Measurements from ENCODE around the gene SYNE1.

DNA sequence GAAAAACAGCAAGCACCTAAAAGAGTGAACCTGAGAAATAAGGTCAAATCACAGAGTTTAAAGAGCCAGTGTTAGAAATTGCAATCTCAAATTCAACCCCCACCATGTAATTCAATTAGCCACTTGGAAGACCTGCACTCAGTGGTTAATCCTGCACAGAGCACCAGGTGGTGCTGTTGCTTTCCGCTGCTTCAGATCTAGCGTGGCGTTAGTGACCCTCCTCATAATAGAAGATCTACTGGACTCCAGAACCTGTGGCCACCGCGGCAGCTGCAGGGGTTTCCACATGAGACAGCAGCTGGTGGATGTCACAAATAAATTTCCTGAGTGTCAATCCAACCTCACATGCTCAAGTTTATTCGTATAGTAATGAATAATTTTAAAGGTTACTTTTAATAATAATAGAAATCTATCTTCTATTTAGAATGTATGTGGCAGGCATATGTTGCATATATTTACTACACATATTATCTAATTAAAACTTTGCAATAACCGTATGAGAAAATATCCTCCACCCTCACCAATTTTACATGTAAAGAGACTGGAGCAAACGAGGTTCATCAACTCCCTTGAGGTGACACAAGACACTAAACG is 84.4 kb downstream of the SYNE1 start:
- TF ChIP-seq, protein P1, sequence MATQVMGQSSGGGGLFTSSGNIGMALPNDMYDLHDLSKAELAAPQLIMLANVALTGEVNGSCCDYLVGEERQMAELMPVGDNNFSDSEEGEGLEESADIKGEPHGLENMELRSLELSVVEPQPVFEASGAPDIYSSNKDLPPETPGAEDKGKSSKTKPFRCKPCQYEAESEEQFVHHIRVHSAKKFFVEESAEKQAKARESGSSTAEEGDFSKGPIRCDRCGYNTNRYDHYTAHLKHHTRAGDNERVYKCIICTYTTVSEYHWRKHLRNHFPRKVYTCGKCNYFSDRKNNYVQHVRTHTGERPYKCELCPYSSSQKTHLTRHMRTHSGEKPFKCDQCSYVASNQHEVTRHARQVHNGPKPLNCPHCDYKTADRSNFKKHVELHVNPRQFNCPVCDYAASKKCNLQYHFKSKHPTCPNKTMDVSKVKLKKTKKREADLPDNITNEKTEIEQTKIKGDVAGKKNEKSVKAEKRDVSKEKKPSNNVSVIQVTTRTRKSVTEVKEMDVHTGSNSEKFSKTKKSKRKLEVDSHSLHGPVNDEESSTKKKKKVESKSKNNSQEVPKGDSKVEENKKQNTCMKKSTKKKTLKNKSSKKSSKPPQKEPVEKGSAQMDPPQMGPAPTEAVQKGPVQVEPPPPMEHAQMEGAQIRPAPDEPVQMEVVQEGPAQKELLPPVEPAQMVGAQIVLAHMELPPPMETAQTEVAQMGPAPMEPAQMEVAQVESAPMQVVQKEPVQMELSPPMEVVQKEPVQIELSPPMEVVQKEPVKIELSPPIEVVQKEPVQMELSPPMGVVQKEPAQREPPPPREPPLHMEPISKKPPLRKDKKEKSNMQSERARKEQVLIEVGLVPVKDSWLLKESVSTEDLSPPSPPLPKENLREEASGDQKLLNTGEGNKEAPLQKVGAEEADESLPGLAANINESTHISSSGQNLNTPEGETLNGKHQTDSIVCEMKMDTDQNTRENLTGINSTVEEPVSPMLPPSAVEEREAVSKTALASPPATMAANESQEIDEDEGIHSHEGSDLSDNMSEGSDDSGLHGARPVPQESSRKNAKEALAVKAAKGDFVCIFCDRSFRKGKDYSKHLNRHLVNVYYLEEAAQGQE (IDR thresholded peaks at IDR 0.05) = no peak
- TF ChIP-seq, protein P2, sequence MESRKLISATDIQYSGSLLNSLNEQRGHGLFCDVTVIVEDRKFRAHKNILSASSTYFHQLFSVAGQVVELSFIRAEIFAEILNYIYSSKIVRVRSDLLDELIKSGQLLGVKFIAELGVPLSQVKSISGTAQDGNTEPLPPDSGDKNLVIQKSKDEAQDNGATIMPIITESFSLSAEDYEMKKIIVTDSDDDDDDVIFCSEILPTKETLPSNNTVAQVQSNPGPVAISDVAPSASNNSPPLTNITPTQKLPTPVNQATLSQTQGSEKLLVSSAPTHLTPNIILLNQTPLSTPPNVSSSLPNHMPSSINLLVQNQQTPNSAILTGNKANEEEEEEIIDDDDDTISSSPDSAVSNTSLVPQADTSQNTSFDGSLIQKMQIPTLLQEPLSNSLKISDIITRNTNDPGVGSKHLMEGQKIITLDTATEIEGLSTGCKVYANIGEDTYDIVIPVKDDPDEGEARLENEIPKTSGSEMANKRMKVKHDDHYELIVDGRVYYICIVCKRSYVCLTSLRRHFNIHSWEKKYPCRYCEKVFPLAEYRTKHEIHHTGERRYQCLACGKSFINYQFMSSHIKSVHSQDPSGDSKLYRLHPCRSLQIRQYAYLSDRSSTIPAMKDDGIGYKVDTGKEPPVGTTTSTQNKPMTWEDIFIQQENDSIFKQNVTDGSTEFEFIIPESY (IDR thresholded peaks at IDR 0.05) = no peak
- no peak for TF ChIP-seq TAF1 (conservative IDR thresholded peaks at IDR 0.05)
- TF ChIP-seq, protein P3, sequence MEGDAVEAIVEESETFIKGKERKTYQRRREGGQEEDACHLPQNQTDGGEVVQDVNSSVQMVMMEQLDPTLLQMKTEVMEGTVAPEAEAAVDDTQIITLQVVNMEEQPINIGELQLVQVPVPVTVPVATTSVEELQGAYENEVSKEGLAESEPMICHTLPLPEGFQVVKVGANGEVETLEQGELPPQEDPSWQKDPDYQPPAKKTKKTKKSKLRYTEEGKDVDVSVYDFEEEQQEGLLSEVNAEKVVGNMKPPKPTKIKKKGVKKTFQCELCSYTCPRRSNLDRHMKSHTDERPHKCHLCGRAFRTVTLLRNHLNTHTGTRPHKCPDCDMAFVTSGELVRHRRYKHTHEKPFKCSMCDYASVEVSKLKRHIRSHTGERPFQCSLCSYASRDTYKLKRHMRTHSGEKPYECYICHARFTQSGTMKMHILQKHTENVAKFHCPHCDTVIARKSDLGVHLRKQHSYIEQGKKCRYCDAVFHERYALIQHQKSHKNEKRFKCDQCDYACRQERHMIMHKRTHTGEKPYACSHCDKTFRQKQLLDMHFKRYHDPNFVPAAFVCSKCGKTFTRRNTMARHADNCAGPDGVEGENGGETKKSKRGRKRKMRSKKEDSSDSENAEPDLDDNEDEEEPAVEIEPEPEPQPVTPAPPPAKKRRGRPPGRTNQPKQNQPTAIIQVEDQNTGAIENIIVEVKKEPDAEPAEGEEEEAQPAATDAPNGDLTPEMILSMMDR (IDR thresholded peaks at IDR 0.05; ENCODE audit: low read depth, low read length, missing input control) = peak; percentile 79
- TF ChIP-seq, protein P4, sequence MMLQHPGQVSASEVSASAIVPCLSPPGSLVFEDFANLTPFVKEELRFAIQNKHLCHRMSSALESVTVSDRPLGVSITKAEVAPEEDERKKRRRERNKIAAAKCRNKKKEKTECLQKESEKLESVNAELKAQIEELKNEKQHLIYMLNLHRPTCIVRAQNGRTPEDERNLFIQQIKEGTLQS (IDR thresholded peaks at IDR 0.05) = no peak
- no peak for TF ChIP-seq EGR1 (IDR thresholded peaks at IDR 0.05; ENCODE audit: low read depth in 2 of 2)
- TF ChIP-seq SP1 (IDR thresholded peaks at IDR 0.05) = no peak
- TF ChIP-seq GABPA (IDR thresholded peaks at IDR 0.05 in 1 of 2, conservative IDR thresholded peaks at IDR 0.05 in 1 of 2) = no peak
- no peak for TF ChIP-seq FOXA1 (IDR thresholded peaks at IDR 0.05)
- no peak for TF ChIP-seq YY1 (IDR thresholded peaks at IDR 0.05)
- peak; percentile 90 to 94 for TF ChIP-seq RAD21 (IDR thresholded peaks at IDR 0.05)
- TF ChIP-seq HNF4A (conservative IDR thresholded peaks at IDR 0.05) = no peak
